HTR-8/SVneo (cell line): ENCODE results near the gene SIRT3.
"Not testable (repeated sequence)": the region's sequence is repeated elsewhere in the genome, so short reads cannot be mapped to it uniquely, and the experiment has no call there.

Experiments
- DNase-seq: peaks from one replicate; pipeline ENCODE4 v3.0.0; 2011; ENCODE audit warnings: low spot score, mixed read lengths; ENCODE audit not compliant: insufficient read length
- FAIRE-seq: peaks from 2 replicates; lab custom pipeline; 2011; peaks lifted over from hg19 to GRCh38; lab: Jason Lieb, UNC

SIRT3 gene

DNA sequence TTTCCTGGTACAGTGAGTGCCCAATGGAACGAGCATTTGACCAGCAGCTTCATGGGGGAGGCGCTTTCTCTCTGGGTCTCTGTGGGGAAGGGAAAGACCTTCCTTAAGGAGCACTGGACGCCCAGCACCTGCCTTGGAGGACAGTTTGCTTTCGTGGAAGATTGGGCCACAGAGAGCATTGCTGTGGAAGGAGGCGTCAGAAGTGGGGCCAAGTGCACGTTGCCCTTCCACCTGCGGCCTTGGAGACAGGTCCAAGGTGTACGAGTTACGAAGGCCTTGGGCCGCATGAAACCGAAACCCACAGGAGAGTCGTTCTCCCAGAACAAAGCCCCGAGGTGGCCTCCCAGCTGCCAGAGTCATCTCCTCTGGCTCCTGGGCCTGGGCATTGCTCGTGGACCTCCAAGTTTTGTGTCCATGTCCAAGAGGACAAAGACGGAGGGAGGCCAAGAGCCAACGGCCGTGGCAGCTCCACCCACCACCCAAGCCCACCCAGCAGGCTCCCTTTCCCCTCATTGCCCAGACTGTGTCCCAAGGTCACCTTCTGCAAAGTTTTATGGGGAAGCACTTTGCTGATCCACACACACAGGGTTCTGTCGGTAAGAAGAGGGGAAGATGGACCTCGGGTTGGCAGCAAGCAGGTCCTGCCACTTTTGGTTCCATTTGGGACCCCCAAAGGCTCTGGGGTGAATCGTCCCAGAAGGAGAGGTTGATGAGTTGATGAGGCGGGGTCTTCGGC, 36.2 kb upstream of the SIRT3 start:
- no peak for DNase-seq
- no peak for FAIRE-seq

DNA sequence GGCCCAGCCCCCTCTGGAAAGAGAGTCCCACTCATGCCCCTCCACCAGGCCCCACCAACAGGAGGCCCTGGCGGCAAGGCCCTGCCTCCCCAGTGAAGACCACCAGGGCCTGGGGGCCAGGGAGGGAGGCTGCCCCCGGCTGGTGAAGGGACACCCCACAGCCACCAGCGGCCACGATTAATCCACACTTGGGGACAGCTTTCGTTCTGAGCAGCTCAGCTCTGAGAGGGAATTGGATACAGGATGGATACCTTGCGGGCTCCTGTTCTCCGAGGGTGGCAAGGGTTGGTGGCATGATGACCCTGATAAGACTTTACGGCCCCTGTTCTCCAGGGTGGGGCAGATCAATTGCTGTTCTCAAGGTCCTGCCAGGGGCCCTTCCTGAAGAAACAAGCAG, 35.2 kb upstream of the SIRT3 start:
- FAIRE-seq = no peak
- no peak for DNase-seq

GRCh38 chr11:270451-271318, 34.5 kb upstream of the SIRT3 start:
- no peak for FAIRE-seq
- DNase-seq = no peak

- DNase-seq = no peak
- no peak for FAIRE-seq
Observed at GRCh38 chr11:269146-269890, 33.2 kb upstream of the SIRT3 start.

DNA sequence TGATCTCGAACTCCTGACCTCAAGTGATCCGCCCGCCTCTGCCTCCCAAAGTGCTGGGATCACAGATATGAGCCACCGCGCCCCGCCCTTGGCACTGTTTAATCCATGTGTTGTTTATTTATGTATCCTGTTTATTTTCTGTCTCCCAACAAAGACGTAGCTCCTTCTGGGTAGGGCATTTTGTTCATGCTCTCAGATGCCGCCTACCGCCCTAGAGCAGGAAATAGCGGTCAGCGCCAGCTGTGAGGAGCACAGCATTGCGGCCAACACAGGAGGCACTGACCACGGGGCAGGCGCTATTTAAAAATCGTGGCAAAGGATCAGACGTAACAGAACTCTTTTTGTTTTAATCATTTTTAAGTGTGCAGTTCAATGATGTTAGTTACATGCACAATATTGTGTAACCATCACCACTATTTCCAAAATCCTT, 32.6 kb upstream of the SIRT3 start:
- DNase-seq = not testable (repeated sequence)
- FAIRE-seq = peak; percentile 69

GRCh38 chr11:267491-267994, 31.4 kb upstream of the SIRT3 start:
- DNase-seq = no peak
- no peak for FAIRE-seq

DNA sequence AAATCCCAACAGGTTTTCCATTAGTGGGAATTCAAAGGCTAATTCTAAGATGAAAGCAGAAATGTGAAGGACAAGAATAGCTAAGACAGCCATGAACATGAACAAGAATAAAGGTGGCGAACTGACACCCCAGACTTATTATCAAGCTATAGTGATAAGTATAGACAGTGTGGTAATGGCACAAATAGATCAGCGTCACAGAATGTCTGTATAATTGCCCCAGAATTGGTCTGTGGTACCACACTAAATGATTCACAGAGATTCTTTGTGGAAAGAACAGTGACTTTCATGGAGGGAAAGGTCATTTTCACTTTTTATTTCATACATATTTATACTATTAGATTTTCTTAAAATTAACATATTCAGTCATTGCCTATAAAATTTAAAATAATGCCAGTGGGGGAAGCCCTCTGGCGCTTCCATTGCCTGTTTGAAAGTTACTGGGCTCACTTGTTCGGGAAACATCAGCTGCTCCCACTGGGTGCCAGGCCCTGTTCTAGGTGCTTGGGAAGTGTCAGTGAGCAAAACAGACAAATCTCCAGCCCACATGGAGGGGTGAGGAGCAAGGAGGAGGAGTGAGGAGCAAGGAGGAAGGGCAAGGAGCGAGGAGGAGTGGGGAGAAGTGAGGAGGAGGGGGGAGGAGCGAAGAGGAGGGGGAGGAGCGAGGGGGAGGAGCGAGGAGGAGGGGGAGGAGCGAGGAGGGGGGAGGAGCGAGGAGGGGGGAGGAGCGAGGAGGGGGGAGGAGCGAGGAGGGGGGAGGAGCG, 30.7 kb upstream of the SIRT3 start:
- no peak for DNase-seq
- no peak for FAIRE-seq

GRCh38 chr11:261624-262023, 25.5 kb upstream of the SIRT3 start:
- no peak for FAIRE-seq
- no peak for DNase-seq

GRCh38 chr11:259413-259812, 23.3 kb upstream of the SIRT3 start:
- DNase-seq (no peak), FAIRE-seq (no peak)

GRCh38 chr11:257766-258493, 21.8 kb upstream of the SIRT3 start:
- no peak for FAIRE-seq
- no peak for DNase-seq

DNA sequence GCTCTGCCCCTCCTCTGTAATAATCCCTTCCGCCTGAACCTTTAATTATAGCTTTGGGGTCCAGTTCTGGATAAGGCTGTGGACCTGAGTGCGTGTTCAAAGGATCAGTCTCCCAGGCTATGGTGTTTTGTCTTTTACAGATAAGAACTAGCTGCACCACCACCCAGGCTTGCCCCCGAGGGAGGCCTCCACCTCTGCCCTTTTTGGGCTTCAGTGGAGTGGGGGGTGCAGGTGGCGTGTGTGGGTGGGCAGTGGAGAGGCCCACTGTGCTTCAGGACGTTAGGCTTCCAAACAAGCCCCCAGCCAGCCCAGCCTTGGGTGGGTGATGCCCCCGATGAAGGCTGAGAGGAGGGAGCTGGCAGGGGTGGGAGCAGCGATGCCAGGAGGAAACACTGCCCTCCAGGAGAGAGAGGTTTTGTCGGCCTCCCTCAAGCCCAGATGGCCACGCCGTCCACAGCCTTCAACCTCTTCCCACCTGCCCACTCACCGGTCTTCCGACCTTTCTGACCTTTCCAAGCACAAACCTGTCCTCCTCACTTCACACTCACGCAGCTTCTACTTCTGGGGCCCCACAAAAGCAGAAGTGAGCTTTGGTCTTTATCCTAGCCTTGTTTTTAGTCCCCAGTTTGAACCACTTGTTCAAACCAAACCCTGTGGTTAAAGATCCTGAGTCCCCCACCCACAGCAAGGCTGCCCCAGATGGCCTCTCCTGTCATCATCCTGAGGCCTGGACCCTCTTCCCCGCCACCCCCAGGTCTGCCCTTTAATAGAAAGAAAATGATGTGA, 21.0 kb upstream of the SIRT3 start:
- DNase-seq (no peak), FAIRE-seq (no peak)

DNA sequence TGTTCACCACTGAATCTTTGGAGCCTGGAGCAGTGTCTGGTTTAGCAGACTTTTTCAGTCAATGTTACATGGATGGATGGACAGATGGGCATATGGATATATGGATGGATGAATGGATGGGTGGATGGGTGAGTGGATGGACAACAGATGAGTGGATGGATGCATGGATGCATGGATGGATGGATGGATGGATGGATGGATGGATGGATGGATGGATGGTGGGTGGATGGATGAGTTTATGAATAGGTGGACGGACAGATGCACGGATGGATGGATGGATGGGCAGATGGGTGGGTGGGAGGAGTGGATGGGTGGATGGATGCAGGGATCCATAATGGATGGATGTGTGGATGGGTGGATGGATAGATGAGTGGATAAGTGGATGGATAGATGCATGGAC, 19.7 kb upstream of the SIRT3 start:
- peak; percentile 69 for FAIRE-seq
- no peak for DNase-seq

- DNase-seq (no peak), FAIRE-seq (no peak)
Observed at GRCh38 chr11:255176-255575, 19.0 kb upstream of the SIRT3 start.

DNA sequence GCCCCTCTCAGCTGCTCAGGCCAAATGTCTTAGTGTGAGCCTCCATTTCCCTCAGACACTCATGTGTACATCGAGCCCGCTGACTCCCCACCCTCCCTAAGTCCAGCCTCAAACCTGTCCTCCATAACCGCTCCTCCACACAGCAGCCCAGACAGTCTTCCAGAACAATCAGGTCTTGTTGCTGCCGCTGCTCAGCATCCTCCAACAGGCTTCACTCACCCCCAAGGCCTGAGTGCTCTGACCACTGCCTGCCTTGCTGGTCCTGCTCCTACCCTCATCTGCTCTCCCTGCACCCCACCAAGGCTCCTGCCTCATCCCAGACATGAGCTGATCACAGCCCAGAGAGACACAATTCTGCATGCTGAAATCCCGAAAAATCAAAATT, 17.7 kb upstream of the SIRT3 start:
- no peak for FAIRE-seq

DNA sequence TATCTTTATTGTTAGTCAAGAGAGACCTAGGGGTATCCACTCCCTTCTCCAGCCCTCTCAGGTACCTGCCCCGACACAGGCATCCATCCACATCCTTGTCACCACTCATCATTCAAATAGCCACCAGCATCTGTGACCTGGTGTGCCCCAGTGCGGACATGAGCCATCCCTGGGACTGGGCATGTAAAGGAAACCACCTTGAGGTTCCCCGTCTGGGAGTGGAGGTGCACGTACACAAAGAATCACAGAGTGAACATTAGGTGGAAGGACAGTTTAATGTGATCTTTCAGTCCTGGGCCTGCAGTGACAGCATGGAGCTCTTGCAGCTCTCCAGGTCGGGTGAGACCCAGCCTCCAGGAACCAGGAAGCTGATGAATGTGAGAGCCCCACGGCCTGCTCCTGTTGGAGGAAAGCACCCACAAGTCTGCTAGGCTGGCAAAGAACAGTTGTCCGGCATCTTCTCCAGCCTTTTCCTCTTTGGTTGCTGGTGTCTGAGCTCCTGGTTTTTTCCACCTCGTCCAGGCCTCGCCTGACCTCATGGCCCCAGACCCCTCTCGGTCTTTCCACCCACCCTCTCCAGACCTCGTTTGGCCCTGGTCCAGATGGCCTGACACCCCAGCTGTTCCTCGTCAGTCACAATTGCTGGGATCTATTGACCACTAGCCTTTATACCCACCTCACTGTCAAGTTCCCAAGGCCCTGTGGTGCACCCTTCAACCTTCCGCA, 17.2 kb upstream of the SIRT3 start:
- no peak for DNase-seq
- no peak for FAIRE-seq

More for the DNA sequence above, 17.7 kb upstream of the SIRT3 start:
- DNase-seq = no peak

DNA sequence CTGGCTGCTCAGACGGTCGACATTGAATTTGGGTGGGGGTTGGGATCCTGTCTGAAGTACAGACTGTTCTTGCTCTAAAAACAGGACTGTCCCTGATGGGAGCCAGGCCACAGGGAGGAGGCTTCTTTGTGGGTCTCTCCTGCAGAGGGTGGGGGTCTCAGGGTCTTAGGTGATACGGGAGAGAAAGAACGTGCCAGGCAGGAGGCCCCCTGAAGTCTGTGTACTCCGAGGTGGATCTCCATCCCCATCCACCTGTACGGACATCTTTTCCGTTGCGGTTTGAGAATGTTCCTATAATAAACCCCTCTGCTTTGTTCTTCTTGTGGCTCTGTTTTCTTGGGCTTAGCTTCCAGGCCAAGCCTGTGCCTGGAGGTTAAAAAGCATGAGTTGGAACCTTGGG, 16.5 kb upstream of the SIRT3 start:
- no peak for DNase-seq
- FAIRE-seq = no peak

DNA sequence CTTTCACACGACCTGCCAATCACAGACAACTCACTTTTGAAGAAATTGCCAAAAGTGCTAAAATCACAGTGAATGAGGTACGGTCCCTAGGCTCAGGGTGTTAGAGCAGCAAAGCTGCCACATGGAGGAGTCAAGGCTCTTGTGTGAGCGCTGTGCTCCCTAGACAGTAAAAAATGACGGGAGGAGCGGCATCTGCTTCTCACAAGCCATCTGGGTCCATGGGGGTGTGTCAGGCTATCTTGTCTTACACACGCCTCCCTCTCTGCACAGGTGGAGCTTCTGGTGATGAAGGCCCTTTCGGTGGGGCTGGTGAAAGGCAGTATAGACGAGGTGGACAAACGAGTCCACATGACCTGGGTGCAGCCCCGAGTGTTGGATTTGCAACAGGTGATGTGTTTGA, 15.4 kb upstream of the SIRT3 start:
- no peak for FAIRE-seq
- no peak for DNase-seq

DNA sequence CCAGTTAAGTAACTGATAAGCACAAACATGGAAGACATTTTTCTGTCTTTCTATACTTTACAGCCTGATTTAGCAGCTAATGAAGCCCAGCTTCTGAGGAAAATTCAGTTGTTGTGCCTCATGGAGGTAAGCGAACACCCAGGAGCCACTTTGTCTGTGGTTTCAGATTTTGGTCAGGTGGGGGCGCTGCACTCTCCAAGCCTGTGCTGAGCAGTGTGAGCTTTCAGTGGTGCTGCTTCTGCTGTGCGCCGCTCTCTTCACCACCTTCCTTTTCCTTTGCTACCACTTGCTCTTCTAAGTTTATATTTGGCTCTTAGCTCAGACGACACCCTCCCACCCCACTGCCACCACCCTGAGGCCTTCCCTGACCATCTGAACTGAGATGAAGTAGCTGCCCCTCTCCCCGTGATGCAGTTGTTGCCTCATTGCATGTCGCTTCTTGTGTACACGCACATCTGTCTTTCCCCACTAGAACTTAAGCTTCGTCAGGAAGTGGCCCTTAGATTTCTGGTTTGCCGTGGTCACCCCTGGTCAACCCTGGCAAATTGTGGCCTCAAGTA, 14.7 kb upstream of the SIRT3 start:
- no peak for FAIRE-seq
- DNase-seq = no peak
